Mesenteric fat pad (tissue), 1 donor: ENCODE data around the gene MEIKIN. TPM values are rescaled to one million over a fixed set of nuclear protein-coding genes. Genes with fewer than 3 reads are reported as not detected.

Experiments used
- DNase-seq: peaks from one replicate; pipeline ENCODE4 v3.0.0-alpha.2; 2020; ENCODE audit warnings: low spot score
- total RNA-seq: library from RNA; stranded (reverse); fragmentation: NEBNext Ultra II Directional; extraction: Animal tissue kit (Norgen Biotek cat#: 25700); gene quantifications from one replicate; pipeline ENCODE4 v1.2.1, GENCODE V29; 2021
- donor health status: DM: yes; HTN: yes; CAD: no.

The MEIKIN gene
- total RNA-seq, 1 donor from 2014 or later, result 1.0 TPM

DNA sequence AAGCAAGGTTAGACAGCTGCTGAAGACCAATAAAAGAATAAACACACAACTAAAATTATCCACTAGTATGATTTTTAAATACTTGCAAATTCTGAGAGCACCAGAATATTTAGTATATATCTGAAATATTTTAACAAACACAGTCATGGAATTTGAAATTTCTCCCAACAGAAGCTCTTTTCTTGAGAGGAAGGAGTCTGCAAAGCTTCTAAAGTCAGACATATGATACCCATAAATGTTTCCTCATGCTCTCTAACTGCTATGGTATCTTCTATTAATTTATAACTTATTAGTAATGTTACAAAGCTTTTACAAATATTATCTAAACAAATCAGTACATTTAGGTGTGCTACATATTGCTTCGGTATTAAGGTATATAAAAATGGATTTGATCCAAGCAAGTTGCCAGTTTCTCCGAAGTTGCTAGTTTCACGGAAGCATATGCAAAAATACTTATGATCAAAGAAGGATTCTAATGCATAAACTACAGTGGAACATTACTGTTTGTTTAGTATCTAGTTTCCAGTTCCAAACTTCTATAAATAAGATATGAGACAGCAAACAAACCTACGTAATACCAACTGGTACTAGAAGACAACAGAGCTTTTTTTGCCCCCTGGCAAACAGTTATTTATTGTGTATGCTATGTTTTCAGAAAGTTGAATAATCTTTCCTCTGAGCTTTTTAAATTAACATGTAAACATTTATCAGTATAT is 170.7 kb downstream of the MEIKIN start:
- DNase-seq, result no peak

DNA sequence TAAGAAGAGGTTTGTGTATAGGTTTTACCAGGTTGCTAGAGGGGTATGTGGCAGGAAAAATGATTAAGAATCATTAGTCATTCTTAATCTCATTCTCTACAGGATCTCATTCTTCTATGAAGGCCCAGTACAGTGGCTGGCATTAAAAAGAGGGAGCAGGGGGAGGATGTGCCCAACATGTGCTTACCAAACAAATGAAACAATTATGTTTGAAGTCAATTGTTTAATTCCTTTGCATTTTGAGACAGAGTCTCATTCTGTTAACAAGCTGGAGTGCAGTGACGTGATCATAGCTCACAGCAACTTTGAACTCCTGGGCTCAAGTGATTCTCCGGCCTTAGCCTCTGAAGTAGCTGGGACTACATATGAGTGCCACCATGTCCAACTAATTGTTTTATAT is 171.7 kb downstream of the MEIKIN start:
- no peak for DNase-seq

DNA sequence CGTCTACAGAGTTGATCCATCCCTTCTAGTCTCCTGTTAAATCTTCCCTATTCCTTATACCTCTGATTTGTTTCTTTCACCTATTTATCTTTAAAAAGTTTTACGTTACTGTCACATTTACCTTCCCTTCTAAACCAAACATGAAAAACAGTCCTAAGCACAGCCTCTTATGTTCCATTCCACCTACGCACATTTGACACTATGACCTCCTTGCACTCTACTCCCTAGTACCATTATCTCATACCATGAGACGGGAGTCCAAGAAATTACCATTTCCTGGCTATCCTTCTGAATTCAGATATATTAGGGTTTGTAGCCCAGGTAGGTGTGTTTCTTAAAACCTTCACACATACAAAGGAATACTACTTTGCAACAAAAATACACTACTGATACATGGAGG is 173.8 kb downstream of the MEIKIN start:
- no peak for DNase-seq

DNA sequence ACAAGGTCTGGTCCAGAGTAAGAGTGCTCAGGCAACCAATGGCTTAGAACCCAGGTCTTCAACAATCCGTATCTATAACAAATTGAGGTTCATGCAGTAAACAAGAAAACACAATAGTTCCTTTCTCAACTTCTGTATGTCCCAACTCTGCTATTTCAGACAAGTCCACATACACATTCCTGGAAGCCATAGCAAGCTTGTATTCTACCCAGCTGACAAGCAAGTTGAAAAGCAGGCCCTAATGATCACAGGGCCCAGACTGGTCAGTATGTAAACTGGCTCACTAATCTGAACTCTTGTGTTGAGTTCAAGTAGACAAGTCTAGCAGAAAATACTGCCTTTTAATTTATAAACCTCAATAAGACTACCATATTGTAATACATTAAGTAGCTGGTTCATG is 175.5 kb downstream of the MEIKIN start:
- DNase-seq, result no peak

DNA sequence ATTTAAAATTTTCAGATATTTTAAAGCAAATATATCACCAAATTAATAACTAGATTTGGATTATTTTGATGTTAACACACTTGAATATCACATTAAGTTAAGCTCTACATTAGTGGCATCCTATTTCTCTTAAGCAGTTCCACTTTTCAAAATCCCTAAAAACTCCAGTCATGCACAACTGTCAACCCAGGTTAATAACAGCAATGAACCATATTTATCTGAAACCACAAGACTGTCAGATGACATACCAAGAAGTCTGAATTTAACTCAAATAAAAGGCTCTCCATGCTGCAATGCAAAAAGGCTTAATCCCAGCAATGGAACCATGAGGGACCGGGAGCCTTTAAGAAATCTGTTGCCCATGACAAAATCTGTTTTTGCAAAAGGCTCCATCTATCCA is 176.1 kb downstream of the MEIKIN start:
- DNase-seq, result no peak

DNA sequence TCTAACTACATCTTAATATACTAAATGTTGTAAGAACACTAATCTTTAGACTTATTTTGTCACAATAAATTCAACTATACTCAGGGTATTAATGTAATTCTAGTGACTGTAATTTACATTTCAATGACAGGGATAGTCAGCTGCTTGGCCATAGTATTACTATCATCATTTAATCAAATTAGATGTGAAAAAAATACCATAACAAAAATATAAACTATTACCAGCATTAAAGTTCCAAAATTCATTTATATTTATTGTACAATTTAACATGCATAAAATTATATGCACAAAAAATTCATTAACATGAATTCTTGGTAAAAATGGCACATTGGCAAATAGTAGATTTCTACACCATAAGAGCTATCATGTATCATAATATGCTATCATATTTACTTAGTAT is 177.6 kb downstream of the MEIKIN start:
- no peak for DNase-seq

- no peak for DNase-seq
Measured at GRCh38 chr5:131766689-131767088, 178.8 kb downstream of the MEIKIN start.

DNA sequence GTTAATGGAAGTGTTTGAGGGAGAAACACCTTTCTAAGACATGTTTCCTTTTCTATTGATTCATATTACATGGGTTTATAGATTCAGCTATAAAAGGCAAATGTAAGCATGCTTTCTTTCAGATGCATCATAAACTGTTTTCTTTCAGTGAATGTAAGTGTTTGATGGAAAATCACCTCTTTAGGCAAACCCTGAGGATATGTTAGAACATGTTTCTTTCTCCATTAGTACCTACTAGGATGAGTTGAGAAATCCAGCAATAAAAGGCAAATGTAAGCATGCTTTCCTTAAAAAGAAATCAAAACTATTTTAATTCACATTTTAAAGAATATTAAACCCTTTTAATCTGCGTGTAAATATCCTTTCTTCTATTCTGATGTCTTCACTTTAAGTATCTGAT is 180.2 kb downstream of the MEIKIN start:
- DNase-seq, result no peak

DNA sequence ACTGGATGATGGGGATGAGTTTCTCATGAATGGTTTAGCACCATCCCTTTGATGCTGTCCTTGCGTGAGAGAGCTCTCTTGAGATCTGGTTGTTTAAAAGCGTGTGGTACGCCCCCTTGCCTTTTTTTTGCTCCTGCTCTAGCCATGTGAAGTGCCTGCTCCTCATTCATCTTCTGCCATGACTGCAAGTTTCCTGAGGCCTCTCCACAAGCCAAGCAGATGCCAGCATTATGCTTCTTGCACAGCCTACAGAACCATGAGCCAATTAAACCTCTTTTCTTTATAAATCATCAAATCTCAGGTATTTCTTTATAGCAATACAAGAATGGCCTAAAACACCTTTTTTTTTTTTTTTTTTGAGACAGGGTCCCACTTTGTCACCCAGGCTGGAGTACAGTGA is 181.5 kb downstream of the MEIKIN start:
- no peak for DNase-seq

DNA sequence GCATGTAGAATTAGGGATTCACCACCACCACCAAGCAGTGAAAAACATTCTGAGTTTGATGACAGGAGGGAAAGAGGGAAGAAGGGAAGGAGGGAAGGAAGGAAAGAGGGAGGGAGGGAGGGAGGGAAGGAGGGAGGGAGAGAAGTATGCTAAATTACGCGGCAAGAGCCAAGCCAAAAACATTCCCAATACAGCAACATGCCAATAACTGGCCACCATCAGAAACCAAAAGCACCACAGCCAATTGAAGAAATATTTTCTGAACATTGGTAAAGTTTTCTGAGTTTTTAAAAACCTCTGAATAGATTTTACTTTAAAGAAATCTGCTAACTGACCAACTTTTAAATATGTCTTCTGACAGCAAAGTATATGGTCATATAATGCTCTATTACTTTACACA is 184.7 kb downstream of the MEIKIN start:
- no peak for DNase-seq

- DNase-seq, result no peak
Measured at GRCh38 chr5:131759704-131760103, 185.8 kb downstream of the MEIKIN start.

DNA sequence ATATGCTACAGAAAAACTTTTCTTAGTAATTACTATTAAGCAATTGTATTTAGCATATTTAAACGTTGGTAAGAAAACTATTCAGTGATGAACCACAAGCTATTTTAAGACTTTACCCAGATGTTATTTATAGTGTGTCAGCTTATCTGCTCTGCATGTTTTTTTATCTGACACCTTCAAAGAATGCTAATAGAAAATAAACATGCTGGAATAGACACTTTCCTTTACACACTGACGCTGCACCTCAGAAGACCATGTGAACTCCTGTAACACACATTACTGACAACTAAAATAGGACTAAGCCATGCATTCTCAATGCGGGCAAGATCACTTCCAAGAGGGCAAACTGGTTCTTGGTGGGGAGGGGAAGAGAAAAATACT is 187.0 kb downstream of the MEIKIN start:
- no peak for DNase-seq

GRCh38 chr5:131757830-131758519 is 187.5 kb downstream of the MEIKIN start:
- no peak for DNase-seq

Other genes starting within 250 kb of the MEIKIN start
- 47.6 TPM for gene FNIP1, start 148.6 kb downstream of the MEIKIN start, total RNA-seq
- gene ACSL6, start 66.0 kb upstream of the MEIKIN start, total RNA-seq, result 0.35 TPM
- not detected for gene IL3, start 115.0 kb upstream of the MEIKIN start, total RNA-seq
- gene CSF2, start 128.1 kb upstream of the MEIKIN start, total RNA-seq, result not detected